SU-DHL-6 (cell line): ENCODE results near the gene NCAPG2.

Experiments
- CTCF ChIP-seq: fragments of 200-600 bp; sonication (generic); IDR thresholded peaks from one replicate; pipeline ENCODE4 v1.5.1; 2017; ENCODE audit warnings: antibody characterized with exemption, mild to moderate bottlenecking, low read length, moderate library complexity; ENCODE audit not compliant: insufficient read depth, poor library complexity, severe bottlenecking
- EZH2phosphoT487 ChIP-seq: fragments of 200-600 bp; sonication (generic), shearing (Covaris generic); conservative IDR thresholded peaks from 2 replicates; pipeline ENCODE4 v1.6.1; 2018; ENCODE audit warnings: mild to moderate bottlenecking, antibody characterized with exemption, low read length, moderate library complexity, mixed read lengths

GRCh38 chr7:158638001-158638400 is 66.6 kb downstream of the NCAPG2 start:
- TF ChIP-seq CTCF (no peak), EZH2phosphoT487 (no peak)
